Neuronal stem cell (in vitro differentiated cells): ENCODE measurements around the gene ARIH2.

Source experiments
- DNase-seq: peaks from one replicate; pipeline ENCODE4 v3.0.0-alpha.2; 2013; ENCODE audit warnings: low spot score
- H2AFZ ChIP-seq: one replicate; pipeline ENCODE4 v1.6.1; 2013; ENCODE audit warnings: mild to moderate bottlenecking, low read length, inconsistent platforms
- H2AK5ac ChIP-seq: 2 replicates; pipeline ENCODE4 v1.6.1; 2013; ENCODE audit warnings: low read depth, mild to moderate bottlenecking, inconsistent platforms, low read length, moderate library complexity, mixed read lengths
- H2BK120ac ChIP-seq: 2 replicates; pipeline ENCODE4 v1.6.1; 2013; ENCODE audit warnings: low read depth, mild to moderate bottlenecking, inconsistent platforms, low read length, moderate library complexity, mixed read lengths
- H2BK12ac ChIP-seq: one replicate; pipeline ENCODE4 v1.6.1; 2013; ENCODE audit warnings: low read length, inconsistent platforms
- H2BK15ac ChIP-seq: 2 replicates; pipeline ENCODE4 v1.6.1; 2013; ENCODE audit warnings: mild to moderate bottlenecking, low read length, inconsistent platforms, mixed read lengths
- H2BK5ac ChIP-seq: one replicate; pipeline ENCODE4 v1.6.1; 2013; ENCODE audit warnings: inconsistent platforms, mild to moderate bottlenecking, low read length, moderate library complexity
- H3K14ac ChIP-seq: one replicate; pipeline ENCODE4 v1.6.1; 2013; ENCODE audit warnings: low read length, inconsistent platforms
- H3K18ac ChIP-seq: 2 replicates; pipeline ENCODE4 v1.6.1; 2013; ENCODE audit warnings: low read length, inconsistent platforms
- H3K23ac ChIP-seq: 2 replicates; pipeline ENCODE4 v1.6.1; 2013; ENCODE audit warnings: low read depth, mild to moderate bottlenecking, mixed read lengths, low read length, inconsistent platforms; ENCODE audit not compliant: poor library complexity
- H3K27ac ChIP-seq: replicated peaks from 3 replicates; pipeline ENCODE4 v1.5.1; 2013; ENCODE audit warnings: low read length, inconsistent platforms
- H3K27me3 ChIP-seq, 3 experiments: 2 replicates each; pipeline ENCODE4 v1.6.1; 2013; ENCODE audit warnings: low read length in 3 of 3, mild to moderate bottlenecking in 2 of 3, inconsistent platforms in 1 of 3, low read depth in 1 of 3, mixed read lengths in 1 of 3, moderate library complexity in 1 of 3; ENCODE audit not compliant: control insufficient read depth in 3 of 3, insufficient read depth in 3 of 3
- H3K36me3 ChIP-seq, 2 donors: replicated peaks in 1 of 2; 2 replicates each; pipeline ENCODE4 v1.6.1; 2013; ENCODE audit warnings: low read length in 2 of 2; ENCODE audit not compliant: control insufficient read depth in 2 of 2, insufficient read depth in 2 of 2
- H3K4ac ChIP-seq: 2 replicates; pipeline ENCODE4 v1.6.1; 2013; ENCODE audit warnings: inconsistent platforms, mild to moderate bottlenecking, low read length, moderate library complexity
- H3K4me1 ChIP-seq, 2 donors: 1 replicate in 1 of 2; 2 replicates in 1 of 2; pipeline ENCODE4 v1.6.1; 2013; ENCODE audit warnings: low read length in 2 of 2, low read depth in 1 of 2; ENCODE audit not compliant: control insufficient read depth in 2 of 2, insufficient read depth in 1 of 2
- H3K4me2 ChIP-seq: one replicate; pipeline ENCODE4 v1.6.1; 2013; ENCODE audit warnings: mild to moderate bottlenecking, low read length, inconsistent platforms; ENCODE audit not compliant: insufficient read depth, poor library complexity, severe bottlenecking
- H3K4me3 ChIP-seq, 2 donors: 2 replicates each; pipeline ENCODE4 v1.5.1; 2013; ENCODE audit warnings: low read length in 2 of 2, mild to moderate bottlenecking in 2 of 2, inconsistent platforms in 1 of 2, moderate library complexity in 1 of 2
- H3K79me1 ChIP-seq: one replicate; pipeline ENCODE4 v1.6.1; 2013; ENCODE audit warnings: low read depth, mild to moderate bottlenecking, inconsistent platforms, low read length, moderate library complexity
- H3K9ac ChIP-seq: one replicate; pipeline ENCODE4 v1.6.1; 2013; ENCODE audit warnings: mild to moderate bottlenecking, low read depth, low read length, inconsistent platforms; ENCODE audit not compliant: poor library complexity
- H3K9me3 ChIP-seq, 2 donors: replicated peaks in 1 of 2; 2 replicates each; pipeline versions ENCODE3 to v1.6.1; 2013; ENCODE audit warnings: low read length in 2 of 2, mild to moderate bottlenecking in 2 of 2, inconsistent platforms in 1 of 2, low read depth in 1 of 2, mixed read lengths in 1 of 2, moderate library complexity in 1 of 2; ENCODE audit not compliant: control insufficient read depth in 2 of 2, insufficient read depth in 1 of 2
- H4K8ac ChIP-seq: one replicate; pipeline ENCODE4 v1.6.1; 2013; ENCODE audit warnings: low read depth, mild to moderate bottlenecking, inconsistent platforms, low read length, moderate library complexity
- H4K91ac ChIP-seq: one replicate; pipeline ENCODE4 v1.6.1; 2013; ENCODE audit warnings: low read length, low read depth, mild to moderate bottlenecking, inconsistent platforms; ENCODE audit not compliant: poor library complexity
- WGBS, 2 donors: extraction: QIAGEN DNeasy Blood & Tissue Kit; methylation state at CpG; one replicate each; pipeline ENCODE4 v1.1.7; 2013; ENCODE audit warnings: missing lambda C conversion rate in 2 of 2, mixed read lengths in 1 of 2; ENCODE audit not compliant: insufficient read length in 2 of 2, insufficient replicate concordance in 1 of 2; ENCODE audit errors: extremely low coverage in 2 of 2; 5-methylcytosine and 5-hydroxymethylcytosine counted together

The ARIH2 gene

DNA sequence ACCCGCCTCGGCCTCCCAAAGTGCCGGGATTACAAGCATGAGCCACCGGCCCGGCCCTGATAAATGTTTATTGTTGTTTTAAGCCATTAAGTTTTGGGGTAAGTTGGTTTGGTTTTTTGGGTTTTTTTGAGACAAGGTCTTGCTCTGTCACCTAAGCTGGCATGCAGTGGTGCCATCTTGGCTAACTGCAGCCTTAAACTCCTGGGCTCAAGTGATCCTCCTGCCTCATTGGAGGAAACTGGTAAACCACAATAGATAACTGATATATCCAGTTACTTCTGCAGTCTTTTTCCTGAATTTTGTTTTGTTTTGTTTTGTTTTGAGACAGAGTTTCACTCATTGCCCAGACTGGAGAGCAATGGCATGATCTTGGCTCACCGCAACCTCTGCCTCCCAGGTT is 24.1 kb upstream of the ARIH2 start:
- Histone ChIP-seq H3K23ac (no peak overlapping the region), H3K27me3 (peaks cover 0 to 7% (median 0%) of the 10 kb centered on the region in 3 experiments), H3K4ac (no peak overlapping the region), H3K36me3 (no peaks in the 10 kb centered on the region), H2BK120ac (no peak overlapping the region), H3K9me3 (no peaks in the 10 kb centered on the region), H2AK5ac (no peak overlapping the region), H3K14ac (no peak overlapping the region), H3K4me2 (no peak overlapping the region), H3K18ac (no peak overlapping the region), H3K27ac (no peak overlapping the region), H3K79me1 (peaks cover 2% of the 10 kb centered on the region), H4K91ac (no peak overlapping the region), H2AFZ (no peak overlapping the region), H2BK12ac (no peak overlapping the region), H4K8ac (no peak overlapping the region), H2BK15ac (no peak overlapping the region), H2BK5ac (no peak overlapping the region), H3K4me3 (no peak overlapping the region), H3K4me1 (peaks cover 4% of the 10 kb centered on the region in 2 donors), H3K9ac (no peak overlapping the region)
- no CpG with 5 or more reads among the region's 6 CpGs for WGBS, 2 donors
- DNase-seq, result no peak

DNA sequence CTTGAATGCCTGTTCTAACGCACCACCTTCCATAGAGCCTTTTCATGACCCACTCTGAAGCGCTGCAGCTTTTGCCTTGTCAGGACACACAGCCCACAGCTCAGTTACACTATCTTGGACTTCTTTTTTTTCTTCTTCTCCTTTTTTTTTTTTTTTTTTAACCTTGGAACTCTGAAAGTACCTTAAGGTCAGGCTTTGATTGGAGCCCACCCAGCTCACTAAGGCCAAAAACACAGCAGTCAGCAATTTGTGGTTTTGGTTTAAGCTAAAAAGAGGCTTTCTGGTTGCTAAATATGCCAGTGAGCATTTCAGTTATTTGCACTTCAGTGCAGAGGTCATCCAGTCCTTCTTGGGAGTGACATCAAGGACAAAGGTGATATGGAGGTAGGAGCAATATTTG is 21.7 kb upstream of the ARIH2 start:
- H3K27me3 ChIP-seq, result peaks cover 0 to 7% (median 0%) of the 10 kb centered on the region in 3 experiments
- peaks cover 4% of the 10 kb centered on the region in 2 donors for H3K4me1 ChIP-seq
- H3K79me1 ChIP-seq, result peaks cover under 1% of the 10 kb centered on the region
- no peak overlapping the region for H2BK120ac ChIP-seq
- no peak overlapping the region for H3K27ac ChIP-seq
- no peaks in the 10 kb centered on the region for H3K36me3 ChIP-seq
- H2BK15ac ChIP-seq, result no peak overlapping the region
- H2AK5ac ChIP-seq, result no peak overlapping the region
- H3K4ac ChIP-seq, result no peak overlapping the region
- no CpG with 5 or more reads among the region's 2 CpGs for WGBS, 2 donors
- H3K18ac ChIP-seq, result no peak overlapping the region
- no peak overlapping the region for H3K14ac ChIP-seq
- H3K4me2 ChIP-seq, result no peak overlapping the region
- no peak overlapping the region for H2BK12ac ChIP-seq
- no peak for DNase-seq
- H3K9ac ChIP-seq, result no peak overlapping the region
- H2AFZ ChIP-seq, result no peak overlapping the region
- H3K9me3 ChIP-seq, result no peaks in the 10 kb centered on the region
- H3K23ac ChIP-seq, result no peak overlapping the region
- H3K4me3 ChIP-seq, result no peak overlapping the region
- H2BK5ac ChIP-seq, result peak overlapping the region; percentile 39
- no peak overlapping the region for H4K8ac ChIP-seq
- H4K91ac ChIP-seq, result no peak overlapping the region

GRCh38 chr3:48897460-48898376 is 20.9 kb upstream of the ARIH2 start:
- Histone ChIP-seq H3K18ac (no peak overlapping the region), H3K27ac (no peak overlapping the region), H3K9me3 (no peaks in the 10 kb centered on the region), H2AFZ (peak overlapping the region; percentile 99), H2AK5ac (no peak overlapping the region), H2BK12ac (no peak overlapping the region), H2BK15ac (no peak overlapping the region), H3K4me1 (peaks cover 4% of the 10 kb centered on the region in 2 donors), H2BK5ac (no peak overlapping the region), H3K36me3 (no peaks in the 10 kb centered on the region), H2BK120ac (no peak overlapping the region), H3K23ac (no peak overlapping the region), H3K14ac (no peak overlapping the region), H3K9ac (no peak overlapping the region), H4K8ac (peak overlapping the region; percentile 84), H3K27me3 (peaks cover 0 to 7% (median 0%) of the 10 kb centered on the region in 3 experiments), H3K4me2 (peak overlapping the region; percentile 98), H4K91ac (no peak overlapping the region), H3K79me1 (no peaks in the 10 kb centered on the region), H3K4ac (no peak overlapping the region), H3K4me3 (peak overlapping the region in 1 of 2 donors; percentile 64)
- no peak for DNase-seq
- WGBS, 2 donors, result no CpG with 5 or more reads among the region's 17 CpGs

DNA sequence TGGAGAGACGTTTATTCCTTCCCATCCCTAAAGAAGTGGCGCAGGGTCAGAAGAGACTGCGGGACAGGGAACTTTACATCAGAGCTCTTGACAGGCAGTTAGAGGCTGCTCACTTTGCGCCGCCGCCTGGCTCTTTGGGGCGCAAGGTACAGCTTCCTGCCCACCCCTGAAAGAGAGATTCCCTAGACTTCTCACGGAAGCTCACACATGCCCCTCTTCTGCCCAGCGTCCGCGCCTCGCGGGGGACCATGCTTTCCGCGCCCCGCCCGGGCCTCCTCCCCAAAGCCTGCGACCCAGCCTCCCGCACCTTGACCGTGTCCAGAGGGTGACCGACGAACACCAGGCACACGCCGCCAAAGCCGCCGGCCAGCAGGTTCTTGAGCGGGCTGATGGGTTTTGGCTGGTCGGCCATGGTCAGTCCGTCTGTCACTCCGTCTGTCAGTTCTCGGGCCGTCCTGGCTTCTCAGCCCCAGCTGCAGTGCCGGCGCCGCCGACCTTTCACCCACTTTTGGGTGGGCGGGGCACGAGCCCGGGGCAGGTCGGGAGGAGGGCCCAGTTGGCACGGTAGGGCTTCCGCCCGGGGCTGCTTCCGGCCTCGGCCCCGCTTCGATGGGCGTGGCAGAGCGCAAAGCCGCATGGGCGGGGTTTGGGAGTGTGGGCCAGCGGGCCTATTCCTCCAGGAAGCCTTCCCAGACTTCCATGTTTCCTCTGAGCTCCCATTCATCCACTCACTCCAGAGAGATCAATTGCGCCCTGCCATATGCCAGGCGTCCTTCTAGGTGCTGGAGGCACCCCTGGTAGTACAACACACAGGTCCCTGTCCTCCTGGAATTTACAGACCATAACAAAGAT is 20.0 kb upstream of the ARIH2 start, which contains the start of gene SLC25A20:
TSS of gene SLC25A20 (minus strand) at position 500 of the 852 bp plus-strand sequence. CDS start at position 412, 88 bp downstream.
- Histone ChIP-seq H2BK12ac (no peak within 1 kb of the TSS), H3K9ac (peak within 1 kb of the TSS; percentile 64), H3K4me2 (peak within 1 kb of the TSS; percentile 98), H3K27ac (no peak within 1 kb of the TSS), H4K8ac (peak within 1 kb of the TSS; percentile 84), H4K91ac (no peak within 1 kb of the TSS), H3K9me3 (no peaks in the 10 kb centered on the region), H3K27me3 (peaks cover 0 to 7% (median 0%) of the 10 kb centered on the region in 3 experiments), H3K79me1 (no peaks in the 10 kb centered on the region), H2BK5ac (no peak within 1 kb of the TSS), H3K14ac (no peak within 1 kb of the TSS), H3K4me3 (peak within 1 kb of the TSS; percentile 64 to 88), H3K18ac (peak within 1 kb of the TSS; percentile 91), H2AFZ (peak within 1 kb of the TSS; percentile 99), H3K4ac (no peak within 1 kb of the TSS), H3K23ac (peak within 1 kb of the TSS; percentile 56), H2AK5ac (no peak within 1 kb of the TSS), H2BK15ac (no peak within 1 kb of the TSS), H3K36me3 (no peaks in the 10 kb centered on the region), H3K4me1 (peaks cover 4% of the 10 kb centered on the region in 2 donors), H2BK120ac (no peak within 1 kb of the TSS)
- peak; percentile 57 for DNase-seq
- no CpG with 5 or more reads among the region's 54 CpGs for WGBS, 2 donors
